Activated CD4-positive, alpha-beta T cell treated with anti-CD3 and anti-CD28 coated beads, Interleukin-10, Interleukin-2, amounts not matched to agents 100 ng/mL and 50 ng/mL, durations not matched to agents 16 hours and 8 hours (primary cell): ENCODE data around the gene FAP.

Experiments used
- DNase-seq: peaks from one replicate; pipeline ENCODE4 v3.0.0-alpha.2; 2020

Gene FAP

DNA sequence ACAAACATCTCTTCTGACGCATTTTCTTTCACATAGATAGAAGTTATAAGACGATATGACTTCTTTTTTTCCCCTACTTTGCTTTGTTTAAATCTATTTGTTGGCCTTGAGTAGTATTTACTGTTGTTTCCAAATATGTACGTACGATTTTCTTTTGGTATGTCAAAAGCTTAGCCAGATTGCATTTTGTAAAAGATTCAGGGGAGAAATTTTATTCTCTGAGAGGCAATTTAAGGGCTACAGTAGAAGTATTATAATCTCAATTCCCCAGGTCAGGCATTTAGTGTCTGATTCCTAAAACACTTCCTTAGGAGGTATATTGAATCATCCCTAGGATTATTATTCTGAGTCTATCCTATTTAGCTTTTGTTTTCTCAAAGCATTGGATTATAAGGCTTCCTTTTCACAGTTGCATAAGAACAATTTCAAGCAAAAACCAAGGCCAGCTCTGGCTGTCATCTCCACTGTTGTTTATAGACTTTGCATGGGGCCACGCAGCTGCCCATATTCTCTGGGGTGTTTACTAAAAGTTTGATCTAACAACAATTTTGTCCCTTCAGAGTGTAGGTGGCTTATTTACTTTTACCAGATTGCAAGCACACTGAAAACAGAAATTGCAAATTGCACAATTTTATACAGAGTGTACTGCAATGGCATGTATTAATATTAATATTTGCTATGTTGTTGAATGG is 57.6 kb downstream of the FAP start:
- DNase-seq, result no peak

DNA sequence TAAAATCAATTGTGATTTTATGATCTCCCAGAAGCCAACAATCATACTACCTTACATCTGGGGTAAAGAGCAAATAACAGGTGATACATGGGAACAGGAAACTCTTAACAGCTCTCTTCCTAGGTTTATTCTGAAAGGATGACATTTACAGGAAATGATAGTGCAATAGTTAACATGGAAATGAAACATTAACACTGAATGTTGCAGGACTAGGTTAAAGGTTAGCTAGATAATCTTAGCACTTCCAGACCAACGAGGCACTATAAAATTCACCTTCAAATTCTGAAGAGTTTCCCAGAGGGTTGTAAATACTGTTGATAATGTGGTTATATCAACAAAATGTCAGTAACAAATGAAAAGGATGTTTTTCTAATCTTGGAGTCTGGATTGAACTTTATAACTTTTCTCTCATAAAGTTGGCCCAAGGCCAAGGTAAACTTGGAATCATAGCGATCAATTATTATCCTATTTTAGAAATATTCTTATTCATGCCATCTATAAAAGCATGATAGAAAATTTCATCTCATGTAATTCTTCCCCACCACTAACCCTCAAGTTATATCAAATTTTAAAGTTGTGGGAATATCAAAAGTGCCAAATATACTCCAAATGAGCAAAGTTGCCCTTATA is 58.3 kb downstream of the FAP start:
- no peak for DNase-seq

GRCh38 chr2:162184359-162184758 is 58.9 kb downstream of the FAP start:
- DNase-seq, result no peak

DNA sequence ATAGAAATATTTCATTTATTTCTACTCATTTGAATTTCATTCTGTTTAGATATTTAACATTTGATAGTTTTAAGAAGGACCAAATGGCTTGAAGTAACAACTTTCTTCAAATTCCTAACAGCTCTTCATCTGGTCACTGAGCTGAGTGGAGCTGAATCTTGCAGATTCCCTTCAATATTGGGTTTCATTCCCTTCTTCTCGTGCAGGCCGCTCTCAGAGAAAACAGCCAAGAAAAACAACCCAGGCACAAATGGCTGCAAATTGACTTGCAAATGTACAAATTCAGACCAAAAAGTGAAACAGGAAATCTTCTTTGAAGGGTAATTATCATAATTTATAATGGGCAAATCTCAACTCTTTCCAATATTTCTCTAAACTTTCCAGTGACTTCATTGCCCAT is 60.9 kb downstream of the FAP start:
- DNase-seq, result no peak

GRCh38 chr2:162177301-162177700 is 65.9 kb downstream of the FAP start:
- DNase-seq, result no peak

- DNase-seq, result no peak
Measured at GRCh38 chr2:162175714-162176113, 67.5 kb downstream of the FAP start.

GRCh38 chr2:162174746-162175145 is 68.5 kb downstream of the FAP start:
- DNase-seq, result no peak

DNA sequence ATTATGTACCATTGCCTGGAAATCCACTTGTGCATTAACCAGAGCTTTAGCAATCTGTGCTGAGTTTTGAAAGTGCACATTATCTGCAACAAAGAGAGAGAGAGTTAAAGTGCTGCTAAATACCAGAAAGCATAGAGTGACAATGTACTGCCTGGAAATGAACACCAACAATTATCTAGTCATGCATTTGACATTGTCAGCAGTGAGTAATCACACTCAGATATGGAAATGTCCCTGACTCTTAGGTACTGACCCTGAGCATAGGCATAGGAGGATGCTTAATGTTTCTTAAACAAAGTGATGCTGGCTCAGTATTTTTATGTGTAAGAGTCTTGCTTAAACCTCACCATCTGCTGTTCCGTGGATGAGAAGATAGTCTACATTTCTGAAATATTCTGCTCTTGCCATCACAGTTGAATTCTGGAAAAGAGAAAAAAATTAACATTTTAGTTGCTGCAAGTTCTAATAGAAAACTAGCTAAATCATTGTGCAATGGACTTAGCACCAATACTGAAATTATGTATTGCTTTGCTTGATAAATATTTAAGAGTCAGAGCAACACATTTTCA is 70.4 kb downstream of the FAP start:
- DNase-seq, result no peak

- DNase-seq, result peak; percentile 3
Measured at GRCh38 chr2:162166745-162167144, 76.5 kb downstream of the FAP start.

GRCh38 chr2:162166174-162166573 is 77.1 kb downstream of the FAP start:
- no peak for DNase-seq

DNA sequence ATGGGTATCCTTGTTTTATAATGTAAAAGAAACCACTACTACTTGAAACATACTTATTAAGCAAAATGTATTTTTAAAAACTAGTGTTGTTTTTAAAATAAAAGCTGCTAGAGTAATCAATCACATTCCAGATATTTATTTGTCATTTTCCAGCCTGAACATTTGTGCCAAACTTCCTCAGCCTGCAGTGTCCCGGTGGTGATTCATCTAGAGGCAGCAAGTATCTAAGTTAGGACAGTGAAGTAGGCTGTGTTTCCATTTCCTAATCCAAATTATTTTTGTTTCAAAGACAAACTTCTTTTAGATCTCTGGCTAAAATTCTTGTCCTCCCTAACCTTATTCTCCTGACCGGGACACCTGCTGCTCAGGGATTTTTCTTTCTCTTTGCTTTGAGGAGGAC is 78.4 kb downstream of the FAP start:
- no peak for DNase-seq

DNA sequence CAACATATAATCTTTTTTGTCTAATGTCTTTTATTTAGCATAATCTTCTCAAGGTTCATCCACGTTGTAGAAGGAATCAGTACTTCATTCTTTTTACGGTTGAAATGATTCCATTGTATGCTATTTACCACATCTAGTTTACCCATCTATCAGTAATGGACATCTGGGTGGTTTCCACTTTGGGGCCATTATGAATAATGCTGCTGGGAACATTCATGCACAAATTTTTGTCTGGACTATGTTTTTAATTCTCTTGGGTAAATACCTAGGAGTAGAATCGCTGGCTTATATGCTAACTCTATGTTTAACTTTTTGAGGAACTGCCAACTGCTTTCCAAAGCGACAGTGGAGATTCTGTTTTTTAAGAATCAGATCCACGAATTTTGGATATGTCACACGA is 83.8 kb downstream of the FAP start:
- DNase-seq, result no peak

DNA sequence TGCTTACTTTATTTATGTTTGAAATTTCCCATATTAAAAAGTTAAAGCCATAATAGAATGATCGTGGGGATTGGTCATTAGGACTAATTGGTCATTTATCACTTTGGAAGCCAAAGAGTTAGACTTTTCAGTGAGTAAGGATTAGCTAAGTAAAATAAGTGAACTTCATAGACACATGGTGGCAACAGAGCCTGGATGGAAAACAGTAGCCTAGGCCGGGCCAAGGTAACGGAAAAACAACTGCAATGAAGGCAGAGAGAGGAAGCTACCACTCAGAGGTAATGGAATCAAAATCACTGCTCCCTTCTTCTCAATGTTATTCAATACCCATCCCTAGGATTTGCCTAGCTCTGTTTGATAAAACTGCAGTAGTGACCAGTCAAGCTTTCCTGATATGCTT is 87.1 kb downstream of the FAP start:
- DNase-seq, result no peak

DNA sequence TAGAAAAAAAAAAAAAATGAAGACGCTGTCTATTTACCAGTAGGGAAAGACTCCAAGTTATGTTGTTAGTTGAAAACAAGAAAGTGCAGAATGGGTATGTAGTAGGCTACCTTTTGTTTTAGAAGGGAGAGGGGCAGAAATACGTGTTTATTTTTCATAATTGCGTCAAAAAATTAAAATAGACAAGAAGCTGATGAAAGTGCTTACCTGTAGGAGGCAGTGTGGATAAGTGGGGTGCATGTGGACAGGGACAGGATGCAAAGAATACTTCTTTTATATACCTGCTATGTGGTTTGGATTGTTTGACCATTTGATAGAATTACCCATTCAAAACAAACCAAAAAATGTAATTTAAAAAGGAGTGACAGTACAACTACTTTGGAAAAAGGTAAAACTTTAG is 88.2 kb downstream of the FAP start:
- DNase-seq, result no peak

GRCh38 chr2:162153608-162154224 is 89.5 kb downstream of the FAP start:
- DNase-seq, result peak; percentile 76

DNA sequence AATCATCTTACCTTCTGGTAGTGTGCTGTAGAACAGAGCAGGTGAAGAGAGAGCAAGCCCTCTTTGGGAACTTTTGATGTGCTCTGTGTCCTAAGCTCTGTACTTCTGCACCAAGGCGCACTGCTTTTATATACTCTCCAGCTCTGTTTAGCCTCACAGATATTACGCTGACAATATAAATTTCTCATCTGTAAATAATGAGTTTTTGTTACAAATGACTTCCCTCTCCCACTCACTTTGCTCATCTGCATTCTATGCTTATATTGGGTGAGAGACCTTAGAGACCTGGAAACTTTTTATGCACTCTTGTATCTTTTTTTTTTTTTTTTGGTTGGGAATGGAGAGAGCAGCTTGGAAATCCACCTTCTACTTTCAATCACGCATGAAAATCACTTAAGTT is 91.1 kb downstream of the FAP start, which contains the start of gene GCG:
Gene GCG (minus strand): TSS at position 101 of the 400 bp plus-strand sequence. CDS start 3,069 bp downstream, outside the sequence.
- DNase-seq, result no peak

DNA sequence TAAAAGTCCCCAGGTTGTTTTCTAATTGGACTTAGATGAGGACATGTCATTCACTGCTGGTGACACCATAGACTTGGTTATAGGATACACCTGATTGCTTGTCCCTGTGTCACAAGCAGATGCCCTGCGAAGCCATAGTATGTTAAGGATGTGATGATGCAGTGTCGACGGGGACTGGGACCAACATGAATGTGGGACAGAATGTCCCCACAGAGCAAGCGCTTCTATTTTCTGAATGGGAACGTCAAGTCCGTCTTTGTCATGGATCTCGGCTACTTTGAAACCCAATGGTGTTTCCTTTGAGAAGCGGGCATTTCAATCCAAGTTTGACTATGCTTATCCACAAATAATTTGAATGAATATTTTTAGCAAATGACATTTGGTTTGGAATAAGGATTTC is 93.3 kb downstream of the FAP start:
- no peak for DNase-seq

DNA sequence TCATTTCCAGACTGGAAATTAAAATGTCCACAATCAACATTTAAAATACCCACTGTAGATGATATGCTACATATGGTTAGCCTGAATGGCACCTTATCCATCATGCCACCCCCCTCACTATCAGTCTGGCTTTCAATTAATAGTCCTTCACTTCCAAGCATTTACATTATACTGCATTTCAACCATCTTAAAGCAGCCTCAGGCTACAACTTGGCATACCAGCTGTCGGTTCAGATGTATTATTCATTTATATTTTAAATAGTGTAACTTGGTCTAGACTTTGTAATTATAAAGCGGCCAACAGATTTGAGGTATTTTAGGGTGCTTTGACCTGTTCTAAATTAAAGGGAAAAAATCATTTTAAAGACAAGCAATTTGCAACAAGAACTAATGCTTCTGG is 93.8 kb downstream of the FAP start:
- DNase-seq, result no peak

DNA sequence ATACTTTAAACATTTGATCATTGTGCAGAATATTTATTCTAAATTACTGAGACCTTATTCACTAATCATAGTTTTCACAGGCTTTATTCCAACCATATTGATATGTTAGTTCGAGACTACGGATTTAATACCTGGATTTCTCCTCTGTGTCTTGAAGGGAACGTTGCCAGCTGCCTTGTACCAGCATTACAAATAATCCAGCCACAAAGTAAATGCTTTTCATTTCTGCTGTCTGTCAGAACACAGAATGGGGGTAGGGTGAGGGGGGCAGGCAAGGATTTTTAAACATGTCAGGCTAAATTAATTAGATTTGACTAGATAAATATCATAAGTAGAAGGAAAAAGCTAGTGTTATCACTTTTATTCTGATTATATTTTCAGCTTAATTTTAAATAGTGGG is 94.3 kb downstream of the FAP start:
- no peak for DNase-seq

- no peak for DNase-seq
Measured at GRCh38 chr2:162143969-162144368, 99.3 kb downstream of the FAP start.

GRCh38 chr2:162138310-162138709 is 104.9 kb downstream of the FAP start:
- no peak for DNase-seq

DNA sequence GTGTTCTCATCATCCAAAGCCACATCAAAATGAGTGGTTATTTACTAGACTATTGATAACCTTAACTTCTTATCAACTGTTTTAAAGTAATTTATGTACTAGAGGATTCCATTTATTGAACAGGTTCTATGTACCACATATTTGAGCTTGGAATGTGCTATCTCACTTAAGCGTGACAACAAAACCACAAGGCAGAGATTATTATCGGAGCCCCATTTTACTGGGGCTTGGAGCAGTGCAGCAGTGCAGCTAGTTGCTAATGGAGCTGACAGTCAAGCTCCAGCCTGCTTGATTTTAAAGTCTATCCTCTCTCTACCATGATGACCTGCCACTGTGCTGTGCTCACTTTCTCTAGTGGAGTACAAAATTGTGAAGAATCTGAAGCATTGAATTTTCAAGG is 115.8 kb downstream of the FAP start:
- DNase-seq, result peak; percentile 29

DNA sequence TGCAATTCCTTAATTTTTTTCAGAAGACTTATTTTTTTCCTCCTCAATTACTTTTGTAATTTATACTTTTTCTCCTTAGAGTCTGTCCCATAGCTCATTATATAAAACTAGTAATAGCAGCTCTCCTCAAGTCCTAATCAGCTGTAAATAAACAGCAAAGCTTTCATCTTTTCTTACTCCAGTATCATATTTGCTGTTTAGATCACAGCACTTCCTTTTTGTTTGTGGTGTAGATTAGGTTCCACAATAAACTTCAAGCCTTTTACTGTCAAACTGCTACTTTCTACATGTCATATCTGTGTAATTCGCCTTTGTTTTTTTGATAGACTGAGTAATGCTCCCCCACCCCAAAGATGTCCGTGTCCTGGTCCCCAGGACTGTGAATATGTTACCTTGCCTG is 116.7 kb downstream of the FAP start:
- DNase-seq, result peak; percentile 8

DNA sequence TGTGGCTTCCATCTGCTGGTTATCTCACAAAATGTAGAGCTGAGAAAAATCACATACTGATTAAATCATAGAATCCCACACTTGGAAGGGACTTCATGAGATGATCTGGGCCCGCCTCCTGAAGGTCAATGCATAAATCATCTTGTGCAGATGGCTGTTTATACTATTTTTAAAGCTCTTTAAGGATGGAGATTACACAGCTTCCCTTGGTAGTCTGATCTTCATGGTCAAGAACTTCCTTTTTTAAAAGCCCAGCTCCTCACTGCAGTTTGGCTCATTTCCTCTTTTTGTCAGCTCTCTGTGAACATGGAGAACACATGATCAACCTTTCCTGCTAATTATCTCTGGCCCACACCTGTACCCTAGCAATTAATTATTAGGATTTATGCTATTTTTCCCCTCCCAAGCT is 117.1 kb downstream of the FAP start:
- DNase-seq, result peak; percentile 6
